Liver (tissue), 9 donors: ENCODE results near the gene SEMA7A. TPM values are rescaled to one million over a fixed set of nuclear protein-coding genes. Genes with fewer than 3 reads are reported as not detected.
A peak's percentile ranks its signal among the peaks of the same experiment; 100 is the strongest.

Experiments
- DNase-seq: peaks from one replicate; pipeline ENCODE4 v3.0.0-alpha.2; 2017; ENCODE audit warnings: low spot score
- H3K27ac ChIP-seq, 2 donors: one replicate each; pipeline ENCODE4 v1.7.0; 2013; ENCODE audit warnings: inconsistent platforms in 2 of 2, low read length in 2 of 2, control low read depth in 1 of 2, low read depth in 1 of 2, mild to moderate bottlenecking in 1 of 2
- H3K27me3 ChIP-seq, 4 donors: one replicate each; pipeline versions ENCODE4 v1.6.1 to v1.7.0; 2013; ENCODE audit warnings: low read length in 3 of 4, inconsistent platforms in 1 of 4, mild to moderate bottlenecking in 1 of 4, moderate library complexity in 1 of 4; ENCODE audit not compliant: control insufficient read depth in 4 of 4, insufficient read depth in 4 of 4
- H3K36me3 ChIP-seq, 4 donors: one replicate each; pipeline versions ENCODE4 v1.6.1 to v1.7.0; 2013; ENCODE audit warnings: low read length in 3 of 4, mild to moderate bottlenecking in 3 of 4, low read depth in 1 of 4, moderate library complexity in 1 of 4; ENCODE audit not compliant: control insufficient read depth in 4 of 4, insufficient read depth in 3 of 4
- H3K4me1 ChIP-seq, 4 donors: one replicate each; pipeline versions ENCODE4 v1.6.1 to v1.7.0; 2013; ENCODE audit warnings: low read length in 3 of 4, mild to moderate bottlenecking in 3 of 4, moderate library complexity in 1 of 4; ENCODE audit not compliant: control insufficient read depth in 4 of 4, insufficient read depth in 4 of 4
- H3K4me3 ChIP-seq, 3 donors: one replicate each; pipeline versions ENCODE4 v1.6.1 to v1.7.0; 2013; ENCODE audit warnings: low read length in 3 of 3, control low read depth in 1 of 3, low read depth in 1 of 3, mild to moderate bottlenecking in 1 of 3
- H3K9ac ChIP-seq, 2 donors: one replicate each; pipeline ENCODE4 v1.7.0; 2013; ENCODE audit warnings: low read length in 2 of 2, mild to moderate bottlenecking in 2 of 2, moderate library complexity in 2 of 2, control low read depth in 1 of 2, low read depth in 1 of 2
- H3K9me3 ChIP-seq, 4 donors: one replicate each; pipeline versions ENCODE4 v1.6.1 to v1.7.0; 2013; ENCODE audit warnings: low read length in 3 of 4; ENCODE audit not compliant: control insufficient read depth in 4 of 4
- ATF3 ChIP-seq: IDR thresholded peaks from 2 replicates; pipeline ENCODE4 v1.6.1; 2016; ENCODE audit warnings: antibody characterized with exemption
- CTCF ChIP-seq: fragments of 150-350 bp; IDR thresholded peaks from 2 replicates; pipeline ENCODE4 v1.5.1; 2017; ENCODE audit warnings: improper control_type of control experiment, low read depth, low read length; ENCODE audit not compliant: missing input control
- EGR1 ChIP-seq, 2 donors: IDR thresholded peaks; 2 replicates each; pipeline ENCODE4 v1.6.1; 2016 to 2018; ENCODE audit warnings: antibody characterized with exemption in 2 of 2, low read depth in 2 of 2
- FOXA1 ChIP-seq: IDR thresholded peaks from 2 replicates; pipeline ENCODE4 v1.6.1; 2016; ENCODE audit warnings: antibody characterized with exemption
- FOXA2 ChIP-seq: IDR thresholded peaks from 2 replicates; pipeline ENCODE4 v1.6.1; 2016; ENCODE audit warnings: antibody characterized with exemption
- GABPA ChIP-seq, 2 donors: IDR thresholded peaks in 1 of 2; conservative IDR thresholded peaks in 1 of 2; 2 replicates each; pipeline ENCODE4 v1.6.1; 2016; ENCODE audit warnings: antibody characterized with exemption in 2 of 2, mild to moderate bottlenecking in 1 of 2, moderate library complexity in 1 of 2
- HNF4A ChIP-seq, 2 donors: conservative IDR thresholded peaks; 2 replicates each; pipeline ENCODE4 v1.6.1; 2016; ENCODE audit warnings: antibody characterized with exemption in 2 of 2, mild to moderate bottlenecking in 2 of 2
- HNF4G ChIP-seq: IDR thresholded peaks from 2 replicates; pipeline ENCODE4 v1.6.1; 2016; ENCODE audit warnings: antibody characterized with exemption
- MAX ChIP-seq: IDR thresholded peaks from 2 replicates; pipeline ENCODE4 v1.6.1; 2016; ENCODE audit warnings: antibody characterized with exemption
- RAD21 ChIP-seq, 2 donors: IDR thresholded peaks; 2 replicates each; pipeline ENCODE4 v1.6.1; 2016; ENCODE audit warnings: antibody characterized with exemption in 2 of 2, mild to moderate bottlenecking in 2 of 2
- REST ChIP-seq: IDR thresholded peaks from 2 replicates; pipeline ENCODE4 v1.6.1; 2016; ENCODE audit warnings: antibody characterized with exemption, mild to moderate bottlenecking
- RXRA ChIP-seq, 2 donors: IDR thresholded peaks; 2 replicates each; pipeline ENCODE4 v1.6.1; 2017 to 2018; ENCODE audit warnings: antibody characterized with exemption in 2 of 2, mild to moderate bottlenecking in 1 of 2
- SP1 ChIP-seq: IDR thresholded peaks from 2 replicates; pipeline ENCODE4 v1.6.1; 2018; ENCODE audit warnings: antibody characterized with exemption, mild to moderate bottlenecking
- TAF1 ChIP-seq: conservative IDR thresholded peaks from 2 replicates; pipeline ENCODE4 v1.6.1; 2016; ENCODE audit warnings: antibody characterized with exemption, mild to moderate bottlenecking
- YY1 ChIP-seq: IDR thresholded peaks from 2 replicates; pipeline ENCODE4 v1.6.1; 2016; ENCODE audit warnings: antibody characterized with exemption, mild to moderate bottlenecking
- ZBTB33 ChIP-seq: IDR thresholded peaks from 2 replicates; pipeline ENCODE4 v1.6.1; 2016; ENCODE audit warnings: antibody characterized with exemption
- WGBS: extraction: QIAGEN DNeasy Blood & Tissue Kit; methylation state at CpG from one replicate; pipeline ENCODE4 v1.1.7; 2013; 5-methylcytosine and 5-hydroxymethylcytosine counted together
- polyA plus RNA-seq, 2 donors: library from polyadenylated mRNA; stranded (reverse) in 1 of 2; unstranded in 1 of 2; fragments of 200-250 nt in 1 of 2; fragments of >200 nt in 1 of 2; fragmentation: Nextera tagmentation in 1 of 2; extraction: Ambion mirVana in 1 of 2; gene quantifications; one replicate each; pipeline versions ENCODE4 v1.2.1 to v1.2.3, GENCODE V29; 2013 to 2015
- total RNA-seq, 2 donors: library from RNA; depleted of rRNA; stranded (reverse); fragments of >200 nt; gene quantifications; one replicate each; pipeline ENCODE4 v1.2.3, GENCODE V29; 2014
- donor health status: healthy.
- donor health status: healthy.
- donor health status: healthy.
- donor health status: healthy.
- donor health status: healthy.

SEMA7A gene
- total and polyA plus RNA-seq, 4 donors: 0.14 to 18.1 (median 1.4) TPM

- 60% methylated on average over 3 of the region's 3 CpGs for WGBS
- Histone ChIP-seq H3K36me3 (peaks cover 0 to 4% (median 0%) of the 10 kb centered on the region in 4 donors), H3K4me1 (peaks cover 27 to 50% (median 46%) of the 10 kb centered on the region in 4 donors), H3K27me3 (no peaks in the 10 kb centered on the region), H3K4me3 (no peak overlapping the region), H3K27ac (no peak overlapping the region), H3K9ac (no peak overlapping the region), H3K9me3 (no peaks in the 10 kb centered on the region)
- TF ChIP-seq FOXA1 (peak; percentile 10), GABPA (IDR thresholded peaks at IDR 0.05 in 1 of 2, conservative IDR thresholded peaks at IDR 0.05 in 1 of 2) (no peak), SP1 (no peak), FOXA2 (no peak), ZBTB33 (no peak), ATF3 (no peak), RXRA (IDR thresholded peaks at IDR 0.05) (peak; percentile 27 to 59), TAF1 (no peak), YY1 (no peak), RAD21 (IDR thresholded peaks at IDR 0.05) (no peak), MAX (no peak), CTCF (no peak), HNF4G (no peak), HNF4A (conservative IDR thresholded peaks at IDR 0.05) (peak; percentile 60 to 64)
- no peak for DNase-seq
These were observed 8.3 kb upstream of the SEMA7A start for GRCh38 chr15:74442063-74442462.

GRCh38 chr15:74441248-74441941, 7.6 kb upstream of the SEMA7A start:
- H3K27me3 ChIP-seq: no peaks in the 10 kb centered on the region
- no peak overlapping the region for H3K27ac ChIP-seq
- 90% methylated on average over 6 of the region's 6 CpGs for WGBS
- H3K9me3 ChIP-seq: no peaks in the 10 kb centered on the region
- no peak overlapping the region for H3K4me3 ChIP-seq
- peaks cover 27 to 44% (median 41%) of the 10 kb centered on the region in 4 donors for H3K4me1 ChIP-seq
- H3K36me3 ChIP-seq: no peaks in the 10 kb centered on the region
- no peak for DNase-seq
- no peak overlapping the region for H3K9ac ChIP-seq
- TF ChIP-seq RXRA (IDR thresholded peaks at IDR 0.05) (no peak), FOXA1 (no peak), ZBTB33 (no peak), EGR1 (IDR thresholded peaks at IDR 0.05; ENCODE audit: low read depth in 2 of 2) (no peak), HNF4G (no peak), REST (no peak), ATF3 (no peak), GABPA (IDR thresholded peaks at IDR 0.05 in 1 of 2, conservative IDR thresholded peaks at IDR 0.05 in 1 of 2) (no peak), HNF4A (conservative IDR thresholded peaks at IDR 0.05) (no peak), SP1 (no peak)
